ENCODE data around the gene CADPS2.

The CADPS2 gene

DNA sequence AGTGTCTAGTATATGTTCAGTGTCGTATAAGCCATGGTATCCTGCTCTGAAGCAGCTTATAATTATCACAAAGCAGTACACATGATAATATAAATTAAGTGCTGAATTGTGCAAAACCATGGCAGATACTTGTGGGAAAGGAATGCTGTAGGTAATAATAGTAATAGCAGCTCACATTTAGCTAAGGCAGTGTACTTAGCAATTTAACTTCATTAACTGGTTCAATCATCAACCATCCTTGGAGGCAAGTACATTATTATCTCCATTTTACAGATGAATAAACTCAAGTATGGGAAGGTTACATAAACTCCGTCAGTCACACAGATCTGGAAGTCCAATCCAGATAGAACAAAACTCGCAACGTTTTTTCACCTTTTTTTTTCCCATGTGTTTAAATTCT is 161.9 kb downstream of the CADPS2 start:
- no peak overlapping the region for H3K4me3 ChIP-seq (ENCODE audit: low read depth, low read length)
- in situ Hi-C loops (cut with HindIII; ENCODE audit: low sequenced_read_pairs): no loop called here

DNA sequence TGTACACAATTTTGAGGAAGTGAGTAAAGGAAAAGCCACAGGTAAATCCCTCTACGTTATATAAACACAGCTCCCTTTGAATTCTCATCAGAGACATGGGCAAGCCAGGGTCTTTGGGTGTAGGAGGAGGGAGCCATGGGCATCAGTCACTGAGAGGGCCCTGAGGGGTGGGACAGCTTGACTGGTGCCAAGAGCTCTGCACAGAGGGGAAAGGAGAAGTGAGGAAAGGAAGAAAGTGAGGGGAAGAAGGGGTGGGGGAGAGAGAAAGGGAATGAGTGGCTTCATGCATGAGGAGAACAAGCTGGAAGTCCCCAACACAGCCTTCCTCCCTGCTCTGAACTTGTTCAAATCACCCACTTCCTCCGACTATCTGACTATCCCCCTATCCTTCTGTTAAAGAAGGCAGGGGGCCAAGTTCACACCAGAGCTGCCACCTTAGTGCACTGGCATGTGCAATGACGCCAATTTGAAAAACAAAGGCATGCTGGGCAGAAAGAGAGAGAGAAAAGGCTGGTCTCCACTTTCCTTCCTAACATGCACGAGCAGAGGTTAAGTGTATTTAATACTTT is 167.2 kb downstream of the CADPS2 start:
- TF ChIP-seq, protein P1, sequence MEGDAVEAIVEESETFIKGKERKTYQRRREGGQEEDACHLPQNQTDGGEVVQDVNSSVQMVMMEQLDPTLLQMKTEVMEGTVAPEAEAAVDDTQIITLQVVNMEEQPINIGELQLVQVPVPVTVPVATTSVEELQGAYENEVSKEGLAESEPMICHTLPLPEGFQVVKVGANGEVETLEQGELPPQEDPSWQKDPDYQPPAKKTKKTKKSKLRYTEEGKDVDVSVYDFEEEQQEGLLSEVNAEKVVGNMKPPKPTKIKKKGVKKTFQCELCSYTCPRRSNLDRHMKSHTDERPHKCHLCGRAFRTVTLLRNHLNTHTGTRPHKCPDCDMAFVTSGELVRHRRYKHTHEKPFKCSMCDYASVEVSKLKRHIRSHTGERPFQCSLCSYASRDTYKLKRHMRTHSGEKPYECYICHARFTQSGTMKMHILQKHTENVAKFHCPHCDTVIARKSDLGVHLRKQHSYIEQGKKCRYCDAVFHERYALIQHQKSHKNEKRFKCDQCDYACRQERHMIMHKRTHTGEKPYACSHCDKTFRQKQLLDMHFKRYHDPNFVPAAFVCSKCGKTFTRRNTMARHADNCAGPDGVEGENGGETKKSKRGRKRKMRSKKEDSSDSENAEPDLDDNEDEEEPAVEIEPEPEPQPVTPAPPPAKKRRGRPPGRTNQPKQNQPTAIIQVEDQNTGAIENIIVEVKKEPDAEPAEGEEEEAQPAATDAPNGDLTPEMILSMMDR (IDR thresholded peaks at IDR 0.05; ENCODE audit: low read depth, low read length, missing control alignments): no peak
- in situ Hi-C loops (cut with HindIII; ENCODE audit: low sequenced_read_pairs): no loop called here
- no peak for DNase-seq (ENCODE audit: low read depth)
- no peak overlapping the region for H3K4me3 ChIP-seq (ENCODE audit: low read depth, low read length)

More for the DNA sequence above, 161.9 kb downstream of the CADPS2 start:
- TF ChIP-seq, protein P1 (IDR thresholded peaks at IDR 0.05; ENCODE audit: low read depth, low read length, missing control alignments): no peak
- DNase-seq (ENCODE audit: low read depth): no peak

DNA sequence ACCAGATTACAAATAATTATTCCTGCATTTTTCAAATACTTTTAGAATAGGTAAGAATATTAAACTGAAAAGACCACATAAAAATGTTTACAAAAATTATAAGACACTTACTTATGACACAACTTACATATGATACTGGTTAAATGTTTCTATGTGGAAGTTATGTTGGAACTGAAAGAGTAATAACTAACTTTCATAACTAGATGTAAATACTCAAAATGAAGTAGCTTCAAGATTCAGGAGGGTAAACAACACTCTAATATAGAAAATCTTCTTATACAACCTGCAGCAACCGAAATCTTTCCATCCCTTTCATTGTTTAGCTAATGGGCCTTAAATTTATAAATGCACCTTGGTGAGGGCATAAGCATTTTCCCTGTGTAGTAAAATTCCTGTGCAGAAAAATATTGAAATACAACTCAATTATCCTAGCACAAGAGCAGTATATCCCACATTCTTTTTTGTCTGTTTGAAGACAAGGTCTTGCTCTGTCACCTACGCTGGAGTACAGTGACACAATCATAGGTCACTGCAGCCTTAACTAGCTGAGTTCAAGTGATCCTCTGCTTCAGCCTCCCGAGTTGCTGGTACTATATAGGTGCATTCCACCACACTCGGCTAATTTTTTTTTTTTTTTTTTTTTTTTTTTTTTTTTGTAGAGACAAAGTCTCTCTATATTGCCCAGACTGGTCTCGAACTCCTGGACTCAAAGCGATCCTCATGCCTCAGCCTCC is 168.7 kb downstream of the CADPS2 start:
- no peak for DNase-seq (ENCODE audit: low read depth)
- no peak overlapping the region for H3K4me3 ChIP-seq (ENCODE audit: low read depth, low read length)
- in situ Hi-C loops (cut with HindIII; ENCODE audit: low sequenced_read_pairs): no loop called here
- TF ChIP-seq, protein P1 (IDR thresholded peaks at IDR 0.05; ENCODE audit: low read depth, low read length, missing control alignments): no peak

DNA sequence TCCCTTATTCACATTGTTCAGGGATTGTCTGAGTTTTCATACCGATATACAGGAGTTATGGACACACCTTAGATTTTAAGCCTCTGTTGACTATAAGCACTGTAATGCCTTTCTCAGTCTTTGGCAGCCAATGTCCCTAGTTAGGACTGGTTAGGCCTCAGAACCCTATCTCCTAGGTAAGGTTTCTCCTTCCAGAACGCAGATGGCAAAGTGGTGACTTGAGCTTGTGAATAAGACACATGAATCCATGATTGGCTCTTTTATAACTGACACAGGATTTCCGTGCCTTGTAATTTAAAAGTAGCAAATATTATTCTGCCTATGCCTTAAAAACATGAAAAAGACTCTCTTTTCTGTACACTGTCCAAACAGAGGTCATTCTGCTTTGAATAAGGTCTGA is 171.1 kb downstream of the CADPS2 start:
- in situ Hi-C loops (cut with HindIII; ENCODE audit: low sequenced_read_pairs): no loop called here
- DNase-seq (ENCODE audit: low read depth): no peak
- H3K4me3 ChIP-seq (ENCODE audit: low read depth, low read length): no peak overlapping the region
- TF ChIP-seq, protein P1 (IDR thresholded peaks at IDR 0.05; ENCODE audit: low read depth, low read length, missing control alignments): no peak

DNA sequence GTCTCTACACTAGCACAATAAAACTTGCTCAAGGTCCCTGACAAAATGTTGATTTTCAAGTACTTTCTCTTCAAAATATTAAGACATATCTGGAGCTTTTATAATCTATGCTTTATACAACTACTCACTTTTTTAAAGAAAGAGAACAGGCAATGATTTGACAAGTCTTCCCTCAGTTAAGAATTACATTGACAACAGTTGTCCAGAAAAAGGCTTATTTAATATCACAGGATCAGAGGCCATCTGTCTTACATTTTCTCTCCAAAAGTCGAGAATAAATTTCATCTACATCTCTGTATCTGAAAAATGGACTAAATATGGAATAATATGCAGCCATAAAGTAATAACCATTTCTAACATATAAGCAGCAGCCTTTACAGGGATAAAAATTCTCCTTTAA is 175.3 kb downstream of the CADPS2 start:
- H3K4me3 ChIP-seq (ENCODE audit: low read depth, low read length): no peak overlapping the region
- TF ChIP-seq, protein P1 (IDR thresholded peaks at IDR 0.05; ENCODE audit: low read depth, low read length, missing control alignments): no peak
- no peak for DNase-seq (ENCODE audit: low read depth)
- in situ Hi-C loops (cut with HindIII; ENCODE audit: low sequenced_read_pairs): no loop called here

DNA sequence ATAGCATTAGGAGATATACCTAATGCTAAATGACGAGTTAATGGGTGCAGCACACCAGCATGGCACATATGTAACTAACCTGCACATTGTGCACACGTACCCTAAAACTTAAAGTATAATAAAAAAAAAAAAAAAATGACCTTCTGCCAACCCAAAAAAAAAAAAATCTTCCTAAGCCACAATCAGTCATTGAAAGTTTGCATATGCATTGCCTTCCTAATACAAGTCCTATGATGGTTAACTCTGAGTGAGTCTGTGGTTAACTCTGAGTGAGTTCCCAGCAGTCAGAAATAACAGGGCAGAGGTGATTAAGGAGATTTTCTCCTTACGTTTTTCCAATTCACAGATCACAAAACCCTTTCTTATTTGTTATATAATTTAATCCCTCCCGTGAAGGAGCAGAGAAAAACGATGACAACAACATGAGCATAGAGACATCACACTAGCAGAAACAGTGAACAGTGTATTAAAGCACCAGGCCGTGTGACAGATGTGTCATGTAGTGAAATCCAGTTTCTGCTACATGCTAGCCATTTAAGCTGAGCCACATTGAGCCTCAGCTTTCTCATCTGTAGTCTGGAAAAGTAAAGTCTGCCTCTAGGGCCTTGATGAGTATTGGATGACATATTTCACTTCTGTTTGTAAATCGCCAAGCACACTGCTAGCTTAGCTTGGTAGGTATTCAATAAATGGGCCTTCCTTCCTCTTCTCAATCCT is 176.2 kb downstream of the CADPS2 start:
- TF ChIP-seq, protein P1 (IDR thresholded peaks at IDR 0.05; ENCODE audit: low read depth, low read length, missing control alignments): no peak
- no peak for DNase-seq (ENCODE audit: low read depth)
- in situ Hi-C loops (cut with HindIII; ENCODE audit: low sequenced_read_pairs): no loop called here
- no peak overlapping the region for H3K4me3 ChIP-seq (ENCODE audit: low read depth, low read length)
